H1 (cell line): ENCODE data around the gene SPACA7. TPM values are rescaled to one million over a fixed set of nuclear protein-coding genes. Genes with fewer than 3 reads are reported as not detected.

Experiments used
- SIN3A ChIP-seq, 2 experiments: IDR thresholded peaks in 1 of 2; conservative IDR thresholded peaks in 1 of 2; 2 replicates each; pipeline ENCODE4 v1.6.1; 2011 to 2012; ENCODE audit warnings: low read length in 2 of 2, improper control_type of control experiment in 1 of 2, low read depth in 1 of 2, mild to moderate bottlenecking in 1 of 2
- TEAD4 ChIP-seq: IDR thresholded peaks from 2 replicates; pipeline ENCODE4 v1.6.1; 2012; ENCODE audit warnings: low read depth, low read length, inconsistent platforms, mixed read lengths
- polyA plus RNA-seq, 7 experiments: library from polyadenylated mRNA; depleted of rRNA in 3 of 7; stranded (reverse) in 5 of 7; unstranded in 2 of 7; fragments of >200 nt in 5 of 7; fragments of 200-250 nt in 2 of 7; gene quantifications; 1 replicate in 5 of 7; 2 replicates in 1 of 7; 4 replicates in 1 of 7; pipeline versions ENCODE4 v1.2.1 to v1.2.3, GENCODE V29; 2011 to 2013; ENCODE audit warnings: missing spikeins in 2 of 7, mixed read lengths in 2 of 7
- total RNA-seq: library from RNA; stranded (reverse); fragmentation: NEBNext Ultra II Directional; extraction: Animal tissue kit (Norgen Biotek cat#: 25700); gene quantifications from 2 replicates; pipeline ENCODE4 v1.2.1, GENCODE V29; 2021

SPACA7 gene
- total and polyA plus RNA-seq, 2 of the 8 experiments (the other 6 are each of a cell fraction or from before 2014, with no cell fraction given): not detected

DNA sequence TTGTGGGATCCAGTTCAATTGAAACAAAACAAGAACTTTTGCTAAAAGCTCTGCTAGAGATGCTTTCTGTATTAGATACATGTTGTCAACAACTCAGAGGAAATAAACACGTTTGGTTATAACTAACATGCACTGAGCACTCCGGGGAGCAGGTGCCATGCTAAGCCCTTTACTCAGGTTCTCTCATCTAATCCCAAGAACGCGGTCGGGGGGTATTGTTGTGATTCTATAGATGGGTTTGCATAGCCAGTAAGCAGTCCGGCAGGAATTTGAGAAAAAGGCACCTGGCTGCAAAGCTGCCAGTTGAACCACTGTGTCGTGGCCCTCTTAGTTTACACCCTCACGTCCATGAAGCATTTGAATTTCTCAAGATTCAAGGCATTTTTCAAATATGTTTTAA lies 24.3 kb upstream of the SPACA7 start (continued):
- TF ChIP-seq TEAD4: peak; percentile 42; the same call in 1 of the 2 replicates
- no peak for TF ChIP-seq SIN3A (conservative IDR thresholded peaks at IDR 0.05 in 1 of 2, IDR thresholded peaks at IDR 0.05 in 1 of 2; ENCODE audit: low read depth in 1 of 2, low read length in 2 of 2)
